DOHH2 (cell line): ENCODE data around the gene FBXO36.

Experiments used
- CTCF ChIP-seq: fragments of 200-600 bp; sonication (generic); IDR thresholded peaks from one replicate; pipeline ENCODE4 v1.5.1; 2014; ENCODE audit warnings: antibody characterized with exemption, mild to moderate bottlenecking, low read depth, low read length; ENCODE audit not compliant: poor library complexity, severe bottlenecking
- EZH2phosphoT487 ChIP-seq: fragments of 200-600 bp; sonication (generic); IDR thresholded peaks from 2 replicates; pipeline ENCODE4 v1.6.1; 2017; ENCODE audit warnings: borderline replicate concordance, mild to moderate bottlenecking, antibody characterized with exemption, low read length, moderate library complexity, mixed read lengths

- TF ChIP-seq CTCF (no peak), EZH2phosphoT487 (no peak)
Measured at GRCh38 chr2:230016844-230017243, 94.5 kb downstream of the FBXO36 start.
